Measurements from ENCODE around the gene TTC22.
A peak's percentile ranks its signal among the peaks of the same experiment; 100 is the strongest.

Gene TTC22

DNA sequence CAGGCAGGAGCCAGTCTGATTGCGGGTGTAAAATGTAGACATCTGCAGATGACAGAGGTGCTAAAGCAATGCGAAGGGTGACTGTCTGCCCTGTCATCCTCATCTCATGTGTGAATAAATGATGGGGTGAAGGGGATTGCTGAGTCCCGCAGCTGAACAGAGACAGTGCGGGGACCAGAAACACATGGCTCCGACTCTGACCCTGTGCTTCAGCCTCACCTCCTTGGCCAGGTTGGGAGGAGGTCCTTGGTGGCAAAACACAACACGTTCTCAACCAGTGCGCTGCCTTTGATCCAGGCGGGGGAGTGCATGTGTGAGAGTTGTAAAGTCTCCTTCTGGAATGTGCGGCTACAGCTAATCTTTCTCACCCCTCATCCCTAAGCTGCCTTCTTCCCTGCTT is 32.0 kb upstream of the TTC22 start:
- DNase-seq: no peak

DNA sequence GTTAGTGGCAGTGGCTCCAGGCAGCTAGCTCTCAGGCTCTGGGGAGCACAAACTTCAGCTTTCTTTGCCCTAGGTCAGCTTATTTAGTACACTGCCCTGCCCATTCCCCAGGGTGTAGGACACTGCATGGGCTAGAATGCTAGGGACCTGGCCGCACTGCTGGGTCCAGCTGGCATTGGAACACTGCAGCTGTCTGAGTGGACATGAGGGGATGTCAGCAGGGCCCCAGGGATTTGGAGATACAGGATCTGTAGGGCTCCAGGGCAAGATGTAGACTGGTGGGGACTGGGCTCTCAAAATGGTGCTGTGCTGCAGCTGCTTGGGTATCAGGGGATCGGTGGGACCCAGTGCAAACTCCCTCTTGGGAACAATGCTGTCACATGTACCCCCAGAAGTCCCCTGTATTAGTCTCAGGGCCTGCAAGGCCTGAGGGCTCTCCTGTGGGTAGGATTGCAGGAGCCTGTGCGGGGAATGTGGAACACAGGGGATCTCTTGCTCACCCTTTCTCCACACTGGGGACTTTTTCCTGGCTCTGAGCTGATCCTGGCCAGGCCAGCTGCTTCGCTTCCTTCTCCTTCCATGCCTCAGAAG is 25.2 kb upstream of the TTC22 start:
- no peak for DNase-seq

DNA sequence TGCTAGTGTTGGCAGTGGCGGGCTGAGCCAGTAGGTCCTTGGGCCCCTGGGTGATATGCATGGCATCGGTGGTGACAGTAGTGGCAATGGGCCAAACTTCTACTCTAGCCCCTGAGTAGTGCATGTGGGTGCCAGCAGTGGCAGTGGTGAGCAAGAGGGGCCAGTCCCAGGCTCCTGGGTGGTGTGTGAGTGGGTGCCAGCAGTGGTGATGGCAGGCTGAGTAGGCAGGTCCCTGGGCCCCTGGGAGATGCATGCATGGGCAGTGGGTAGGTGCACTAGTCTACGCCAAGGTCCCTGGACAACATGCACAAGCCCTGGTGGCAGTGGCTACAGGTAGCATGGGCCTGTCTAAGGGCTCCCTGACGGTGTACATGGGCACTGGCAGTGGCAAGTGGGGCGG is 24.6 kb upstream of the TTC22 start:
- no peak for DNase-seq

DNA sequence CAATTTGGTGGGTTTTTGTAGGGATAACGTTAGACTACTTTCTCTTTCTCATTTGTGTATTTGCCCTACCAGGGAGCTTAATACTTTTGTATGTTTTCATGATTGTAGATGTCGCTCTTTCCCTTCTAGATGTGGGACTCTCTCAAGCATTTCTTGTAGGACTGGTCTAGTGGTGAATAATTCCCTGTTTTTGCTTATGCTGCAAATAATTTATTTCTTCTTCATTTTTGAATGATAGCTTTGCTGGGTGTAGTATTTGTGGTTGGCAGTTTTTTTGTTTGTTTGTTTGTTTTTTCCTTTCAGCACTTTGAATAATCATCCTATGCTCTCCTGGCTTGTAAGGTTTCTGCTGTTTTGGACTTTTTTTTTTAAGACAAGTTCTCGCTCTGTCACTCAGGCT is 22.5 kb upstream of the TTC22 start:
- DNase-seq: no peak

DNA sequence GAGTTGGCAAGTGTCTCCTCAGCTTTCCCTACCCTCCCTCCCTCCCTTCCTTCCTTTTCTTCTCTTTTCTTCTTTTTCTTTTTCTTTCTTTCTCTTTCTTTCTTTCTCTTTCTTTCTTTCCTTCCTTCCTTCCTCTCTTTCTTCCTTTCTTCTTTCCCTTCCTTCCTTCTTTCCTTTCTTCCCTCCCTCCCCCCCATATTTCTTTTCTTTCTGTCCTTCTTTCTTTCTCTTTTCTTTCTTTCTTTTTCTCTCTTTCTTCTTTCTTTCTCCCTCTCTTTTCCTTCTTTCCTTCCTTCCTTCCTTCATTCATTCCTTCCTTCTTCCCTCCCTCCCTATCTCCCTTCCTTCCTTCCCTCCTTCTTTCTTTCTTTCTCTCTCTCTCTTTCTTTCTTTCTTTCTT is 18.6 kb upstream of the TTC22 start:
- DNase-seq: no peak

DNA sequence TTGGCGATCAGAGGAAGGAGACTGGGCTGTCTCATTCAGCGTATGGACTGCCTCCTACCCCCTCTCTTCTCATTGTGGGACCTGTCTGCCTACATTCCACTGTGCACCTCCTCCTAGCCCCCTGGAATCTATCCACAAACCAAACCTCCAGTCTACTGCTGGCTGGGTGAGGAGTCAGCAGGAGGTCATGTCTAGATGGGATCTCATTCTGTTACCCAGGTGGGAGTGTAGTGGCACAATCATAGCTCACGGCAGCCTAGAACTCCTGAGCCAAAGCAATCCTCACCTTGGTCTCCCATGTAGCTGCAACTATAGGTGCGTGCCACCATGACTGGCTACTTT is 18.0 kb upstream of the TTC22 start:
- DNase-seq: no peak

DNA sequence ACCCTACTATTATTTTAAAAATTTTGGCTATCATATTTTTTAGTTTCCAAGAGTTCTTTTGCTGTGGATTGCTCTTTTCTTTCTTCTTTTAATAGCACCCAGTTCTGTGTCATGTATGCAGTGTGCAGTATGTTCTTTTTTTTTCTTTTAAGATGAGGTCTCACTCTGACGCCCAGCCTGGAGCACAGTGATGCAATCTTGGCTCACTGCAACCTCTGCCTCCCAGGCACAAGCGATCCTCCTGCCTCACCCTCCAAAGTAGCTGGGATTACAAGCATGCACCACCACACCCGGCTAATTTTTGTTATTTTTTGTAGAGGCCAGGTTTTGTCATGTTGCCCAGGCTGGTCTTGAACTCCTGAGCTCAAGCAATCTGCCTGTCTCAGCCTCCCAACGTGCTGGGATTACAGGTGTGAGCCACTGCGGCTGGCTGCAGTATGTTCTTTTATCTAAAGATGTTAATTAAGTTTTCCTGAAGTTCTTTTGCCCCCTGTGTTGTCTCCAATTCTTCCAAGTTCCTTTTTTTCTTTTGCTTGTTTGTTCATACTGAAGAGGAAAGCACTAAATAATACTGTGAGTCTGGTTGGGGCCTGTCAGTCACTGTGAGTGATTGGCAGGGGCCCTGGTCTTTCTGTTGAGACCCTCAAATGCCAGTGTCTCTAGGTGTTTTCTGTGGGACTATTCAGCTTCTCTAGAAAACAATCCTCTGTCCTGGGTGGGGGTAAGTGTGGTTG is 17.5 kb upstream of the TTC22 start:
- DNase-seq: no peak

DNA sequence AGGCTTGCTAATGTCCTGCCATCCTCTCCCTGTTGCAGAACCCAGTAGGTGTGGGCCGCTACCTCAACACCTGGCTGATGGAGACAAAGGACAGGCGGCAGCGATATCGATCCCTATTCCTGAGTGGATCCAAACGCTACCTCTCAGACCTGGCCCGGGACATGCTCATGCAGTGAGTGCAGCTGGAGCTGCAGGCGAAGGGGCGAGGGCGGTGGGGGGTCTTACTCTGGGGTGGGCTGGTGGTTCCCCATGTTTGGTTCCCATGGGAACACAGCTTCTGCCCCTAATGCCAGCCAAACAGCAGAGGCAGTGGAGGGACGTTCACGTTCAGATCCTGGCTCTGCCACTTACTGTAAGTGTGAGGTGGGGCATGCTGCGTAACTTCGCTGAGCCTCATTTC is 15.8 kb upstream of the TTC22 start:
- DNase-seq: no peak

DNA sequence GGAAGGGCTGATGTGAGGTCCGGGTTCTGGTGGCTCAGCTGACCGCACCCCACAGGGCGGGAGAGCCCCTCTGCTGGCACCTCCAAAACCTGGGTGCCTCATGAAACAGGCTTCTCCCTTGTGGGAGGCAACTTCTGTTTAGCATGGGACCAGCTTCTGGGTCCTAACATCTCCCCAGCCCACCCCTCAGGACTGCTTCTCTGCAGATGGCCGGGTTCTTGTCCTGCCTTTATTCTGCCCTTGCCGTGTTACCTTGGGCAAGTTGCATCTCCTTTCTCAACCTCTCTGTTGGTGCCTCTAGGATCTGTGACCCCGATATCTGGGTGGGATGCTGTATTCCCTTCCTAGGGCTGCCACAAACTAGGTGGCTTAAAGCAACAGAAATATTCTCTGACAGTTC is 15.0 kb upstream of the TTC22 start:
- no peak for DNase-seq

DNA sequence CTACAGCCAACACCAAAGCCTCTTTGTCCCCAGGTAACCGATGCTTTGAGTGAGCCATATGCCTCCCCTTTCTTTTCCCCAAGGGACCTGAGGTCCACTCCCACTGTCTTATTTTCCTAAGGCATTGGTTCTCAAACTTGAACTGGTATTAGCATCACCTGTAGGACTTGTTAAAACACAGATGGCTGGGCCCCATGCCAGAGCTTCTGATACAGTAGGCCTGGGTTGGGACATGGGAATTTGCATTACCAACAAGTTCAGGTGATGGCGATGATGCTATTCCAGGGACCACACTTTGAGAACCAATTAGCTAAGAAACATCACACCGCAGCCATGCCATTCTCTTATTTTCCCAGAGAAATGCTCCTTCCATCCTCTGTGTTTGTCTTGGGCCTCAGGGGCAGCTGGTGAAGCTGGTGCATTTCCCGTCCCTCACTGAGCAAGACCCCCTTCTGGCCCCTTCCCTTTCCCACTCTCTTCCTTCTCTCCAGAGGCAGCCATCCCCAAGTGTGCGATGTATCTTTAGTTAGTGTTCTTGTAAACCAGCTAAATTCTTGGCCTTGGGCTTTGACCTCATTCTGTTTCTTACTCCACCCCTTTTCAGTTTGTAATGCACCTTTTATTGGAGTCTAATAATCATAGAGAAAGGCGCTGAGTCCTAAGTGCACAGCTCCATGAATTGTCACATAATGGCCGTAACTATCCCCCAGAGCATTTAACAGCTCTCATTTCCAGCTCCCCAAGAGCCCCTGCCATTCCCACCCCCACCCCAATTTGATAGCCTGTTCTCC is 14.2 kb upstream of the TTC22 start:
- DNase-seq: no peak

DNA sequence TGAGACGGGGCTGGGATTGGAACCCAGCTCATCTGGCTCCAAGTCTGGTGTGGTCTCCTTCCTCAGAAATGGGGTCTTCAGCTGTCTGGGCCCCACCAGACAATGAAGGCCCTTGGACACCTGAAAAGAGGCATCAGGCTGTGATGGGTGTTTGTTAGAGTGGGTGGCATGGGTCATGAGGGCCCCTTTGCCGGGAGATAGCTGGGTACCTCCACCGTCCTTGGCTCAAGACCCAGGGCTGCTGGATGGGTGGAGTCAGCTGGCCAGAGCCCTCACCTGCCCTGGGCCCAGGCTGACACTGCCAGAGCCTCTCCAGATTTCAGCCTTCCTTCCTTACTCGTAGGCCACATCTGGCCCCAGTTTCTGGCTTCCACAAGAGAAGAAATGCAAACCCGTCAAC is 13.4 kb upstream of the TTC22 start:
- no peak for DNase-seq

DNA sequence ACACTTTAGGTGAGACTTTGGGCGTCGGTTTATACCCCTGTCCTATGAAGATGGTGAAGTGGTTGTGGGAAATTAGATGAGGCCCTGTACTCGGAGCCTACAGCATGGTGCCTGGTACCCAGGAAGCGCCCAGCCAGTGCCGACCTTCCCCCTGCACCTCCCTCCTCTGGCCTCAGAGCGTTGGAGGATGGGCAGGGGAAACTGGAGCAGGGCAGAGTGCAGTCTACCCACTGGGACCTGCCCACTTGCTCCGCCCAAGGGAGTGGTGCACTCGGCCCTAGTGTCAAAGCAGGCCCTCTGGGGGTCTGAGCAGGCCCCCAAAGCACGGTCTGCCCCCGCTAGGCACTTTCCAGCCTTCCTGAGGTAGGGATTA is 13.0 kb upstream of the TTC22 start:
- DNase-seq: no peak

DNA sequence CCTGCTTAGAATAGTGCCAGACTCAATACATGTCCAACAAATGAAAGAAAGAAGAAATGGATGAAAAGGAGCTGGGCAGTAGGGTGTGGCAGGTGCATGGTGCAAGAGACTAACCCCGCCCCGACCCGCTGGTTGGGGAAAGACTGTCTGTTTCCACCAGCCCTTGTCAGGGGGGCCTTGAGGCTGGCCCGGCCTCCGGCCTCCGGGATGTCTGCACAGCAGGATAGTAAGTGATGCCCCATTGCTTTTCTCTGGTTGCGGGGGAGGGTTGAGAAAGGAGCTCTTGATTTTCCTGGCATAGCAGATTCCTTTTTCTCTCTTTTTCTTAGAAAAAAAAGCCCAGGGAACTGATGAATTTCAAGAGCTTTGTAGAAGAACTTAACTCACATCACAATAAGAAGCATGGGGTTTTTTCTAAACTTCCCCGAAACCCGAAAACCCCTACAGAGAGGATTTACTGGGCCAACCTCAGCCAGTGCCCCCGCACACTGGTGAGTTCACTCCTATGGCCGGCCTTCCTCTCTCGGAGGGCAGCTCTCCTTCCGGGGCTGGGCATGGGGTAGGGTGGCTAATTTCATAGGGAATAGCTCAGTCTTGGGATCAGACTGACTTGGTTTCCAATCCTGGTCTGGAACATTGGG is 12.5 kb upstream of the TTC22 start:
- no peak for DNase-seq

DNA sequence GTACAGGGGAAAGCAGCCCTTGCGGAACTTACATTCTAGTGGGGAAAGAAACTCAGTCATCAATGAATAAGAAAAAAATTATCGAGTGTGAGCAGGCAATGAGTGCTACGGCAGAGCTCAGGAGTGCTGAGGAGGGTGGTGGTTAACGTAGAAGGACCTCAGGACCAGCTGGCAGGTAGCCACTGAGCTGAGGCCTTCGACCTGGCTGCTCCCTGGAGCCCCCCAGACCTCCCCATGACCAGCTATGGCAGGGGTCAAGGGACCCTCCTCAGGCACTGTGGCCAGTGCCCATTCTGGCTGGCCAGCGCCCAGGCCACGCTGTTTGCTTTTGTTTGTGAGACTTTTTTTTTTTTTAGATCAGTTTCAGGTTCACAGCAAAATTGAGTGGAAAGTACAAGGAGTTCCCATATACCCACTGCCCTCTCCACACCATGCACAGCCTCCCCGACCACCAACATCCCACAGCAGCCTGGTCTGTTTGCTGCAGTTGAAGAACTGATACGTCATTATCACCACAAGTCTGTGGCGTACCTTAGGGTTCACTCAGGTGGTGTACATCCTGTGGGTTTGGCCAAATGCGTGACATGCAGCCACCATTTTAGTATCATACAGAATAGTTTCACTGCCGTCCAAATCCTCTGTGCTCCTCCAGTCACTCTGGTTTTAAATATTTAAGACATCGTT is 11.8 kb upstream of the TTC22 start:
- DNase-seq: no peak

DNA sequence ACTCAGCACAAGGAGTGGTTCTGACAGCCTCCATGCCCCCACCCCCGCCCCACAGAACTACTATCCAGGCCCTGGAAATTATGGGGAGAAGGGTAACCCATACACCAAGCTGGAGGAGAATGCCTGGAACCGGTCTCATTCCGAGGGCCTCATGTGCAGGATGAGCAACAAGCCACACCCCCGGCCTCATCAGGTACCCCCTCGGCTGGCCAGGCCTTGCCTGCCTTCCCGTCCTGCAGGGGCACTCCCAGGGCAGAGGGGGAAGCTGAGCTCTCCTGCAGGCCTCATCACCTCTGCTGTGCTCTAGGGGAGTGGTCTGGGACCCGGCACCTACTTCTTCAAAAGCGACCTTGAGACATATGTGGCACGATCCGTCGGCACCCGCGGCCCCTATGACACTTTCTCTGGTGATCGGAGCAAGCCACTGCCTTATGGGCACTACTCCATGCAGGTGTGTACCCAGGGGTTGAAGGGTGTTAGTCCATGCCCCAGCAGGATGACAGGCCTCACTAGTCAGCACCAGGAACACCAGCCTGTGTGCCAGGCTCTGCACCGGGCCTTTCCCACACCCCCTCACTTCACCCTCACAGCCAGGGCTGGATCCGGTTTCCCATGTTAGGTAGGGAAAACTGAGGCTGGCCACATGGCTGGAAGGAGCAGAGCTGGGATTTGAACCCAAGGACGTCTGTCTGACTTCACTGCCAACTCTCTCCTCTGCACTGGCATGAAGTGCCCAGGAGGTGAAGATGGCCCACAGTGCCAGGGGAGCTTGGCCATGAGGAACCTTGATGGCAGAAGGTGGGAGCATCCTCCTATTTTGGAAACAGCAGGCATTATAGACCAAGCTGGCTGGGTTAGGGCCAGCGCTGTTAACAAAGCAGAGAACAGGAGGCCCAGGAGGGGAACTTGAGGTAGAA is 10.9 kb upstream of the TTC22 start:
- DNase-seq: no peak

DNA sequence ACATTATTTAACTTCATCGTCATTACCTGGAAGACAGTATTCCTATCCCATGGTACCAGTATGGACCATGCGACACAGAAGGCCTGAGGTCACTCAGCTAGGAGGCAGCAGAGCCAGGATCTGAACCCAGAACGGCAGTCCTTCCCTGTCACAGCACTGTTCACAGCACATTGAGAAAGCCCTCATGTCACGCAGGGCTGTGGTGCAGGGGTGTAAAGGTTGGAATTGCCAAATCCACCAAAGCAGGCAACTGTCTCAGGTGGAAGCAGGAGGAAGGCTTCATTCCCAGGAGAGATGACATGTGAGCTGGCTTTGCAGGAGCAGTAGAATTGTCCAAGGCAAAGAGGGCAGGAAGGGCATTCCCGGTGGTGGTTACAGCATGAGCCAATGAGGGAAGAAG is 9.9 kb upstream of the TTC22 start:
- DNase-seq: no peak

DNA sequence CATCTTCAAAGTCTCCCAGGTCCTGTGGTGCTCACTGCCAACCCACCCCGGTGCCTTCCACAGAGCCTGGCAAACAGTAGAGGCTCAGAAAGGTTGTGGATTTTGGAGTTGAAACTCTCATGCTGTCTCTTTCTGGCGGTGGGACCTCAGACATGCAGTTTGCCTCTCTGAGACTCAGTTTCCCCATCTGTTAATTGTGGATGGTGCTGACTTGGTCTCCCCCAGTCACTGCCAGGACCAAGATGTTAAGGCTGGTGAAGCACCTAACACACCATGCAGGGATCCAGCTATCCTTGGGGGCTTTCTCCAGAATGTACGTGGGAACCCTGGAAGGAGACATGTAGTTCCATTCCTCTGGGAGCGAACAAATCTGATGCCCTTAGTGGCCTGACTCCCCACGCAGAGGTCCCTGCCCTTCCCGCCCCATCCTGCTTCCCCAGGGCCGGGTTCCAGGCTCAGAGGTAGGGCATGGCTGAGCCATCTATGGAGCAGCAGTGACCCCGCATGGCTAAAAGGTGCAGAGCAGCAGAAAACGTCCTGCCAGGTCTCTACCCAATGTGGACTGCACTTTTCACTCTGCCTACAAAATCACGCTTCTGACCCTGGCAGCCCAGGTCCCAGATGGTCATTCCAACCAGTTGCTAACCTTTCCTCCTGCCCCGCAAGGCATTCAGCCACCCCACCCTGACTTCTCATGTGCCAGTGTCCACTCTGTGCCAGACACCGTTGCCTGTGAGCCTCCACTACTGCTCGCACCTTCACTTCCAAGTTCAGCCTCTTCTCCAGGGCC is 9.2 kb upstream of the TTC22 start:
- peak; percentile 41 for DNase-seq

DNA sequence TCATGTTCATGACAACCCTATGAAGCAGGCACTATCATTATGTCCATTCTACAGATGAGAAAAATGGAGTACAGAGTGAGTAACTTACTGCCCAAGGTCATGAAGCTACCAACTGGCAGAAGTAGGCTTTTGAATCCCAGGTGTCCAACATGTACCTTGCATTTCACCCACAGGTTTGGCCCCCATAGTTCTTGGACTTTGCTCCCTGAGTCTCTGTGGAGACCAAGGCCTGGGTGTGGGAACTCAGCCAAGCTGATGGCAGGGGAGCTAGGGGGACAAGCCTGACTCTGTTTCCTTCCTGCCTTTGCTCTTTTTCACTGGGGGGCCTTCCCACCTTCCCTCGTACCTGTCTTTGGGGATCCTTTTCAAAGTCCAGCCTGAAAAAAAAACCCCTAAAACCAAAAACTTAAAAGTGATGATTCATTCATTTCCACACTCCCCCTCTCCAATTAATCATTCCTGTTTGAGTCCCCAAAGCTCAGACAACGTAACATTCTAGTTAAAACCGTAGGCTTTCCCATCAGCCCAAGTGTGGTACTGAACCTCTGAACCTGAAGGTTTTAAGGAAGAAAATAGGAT is 8.5 kb upstream of the TTC22 start:
- no peak for DNase-seq

DNA sequence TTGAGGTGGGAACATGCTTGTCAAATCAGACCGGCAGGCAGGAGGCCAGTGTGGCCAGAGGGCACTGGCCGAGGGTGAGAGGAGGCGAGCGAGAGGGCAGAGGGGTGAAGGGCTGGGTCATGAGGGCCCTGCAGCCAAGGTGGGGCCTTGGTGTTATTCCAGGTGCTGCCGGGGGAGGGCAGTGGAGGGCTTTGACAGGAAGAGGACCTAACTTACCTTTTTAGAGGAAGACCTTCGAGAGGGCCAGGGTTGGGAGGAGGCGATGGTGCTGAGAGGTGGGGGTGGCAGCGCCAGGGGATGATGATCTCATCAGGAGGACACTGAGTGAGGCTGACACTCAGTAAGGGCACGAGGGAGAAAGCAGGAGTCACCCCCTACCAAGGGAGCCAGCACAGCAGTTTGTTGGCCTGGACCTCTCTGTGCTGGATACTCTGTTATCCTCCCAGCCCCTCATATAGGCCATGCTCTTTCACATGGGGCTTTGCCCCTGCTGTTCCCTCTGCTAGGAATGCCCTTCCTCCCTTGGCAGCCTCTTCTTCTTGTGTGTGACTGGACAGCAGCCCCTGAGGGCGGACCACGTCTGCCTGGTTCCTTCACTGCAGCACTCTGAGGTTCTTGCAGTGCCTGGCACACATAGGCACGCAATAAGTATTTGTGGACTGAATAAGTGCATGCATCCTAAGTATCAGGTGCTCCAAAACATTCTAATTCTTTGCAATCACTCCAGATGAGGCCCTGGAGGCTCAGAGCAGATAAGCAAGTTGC is 7.5 kb upstream of the TTC22 start:
- DNase-seq: no peak

DNA sequence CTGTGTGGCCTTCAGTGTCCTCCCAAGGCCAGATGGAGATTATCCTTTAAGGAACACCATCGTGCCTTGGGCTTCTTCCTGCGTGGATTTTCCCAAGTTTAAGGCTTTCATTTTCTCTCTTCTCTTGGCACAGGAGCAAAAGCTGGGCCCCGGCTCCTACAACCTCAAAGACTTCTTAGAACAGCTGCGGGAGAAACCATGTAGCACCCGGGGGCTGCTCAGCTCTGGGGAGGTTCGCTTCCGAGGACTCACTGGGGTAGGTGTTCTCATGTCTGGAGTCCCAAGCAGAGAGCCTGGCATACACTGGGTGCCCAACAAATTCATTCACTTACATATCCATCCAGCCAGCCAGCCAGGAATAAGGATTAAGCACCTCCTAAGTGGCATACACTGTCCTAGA is 6.6 kb upstream of the TTC22 start:
- no peak for DNase-seq
